HL-60 (cell line): Measurements from ENCODE around the gene ROS1.

ENCODE experiments used
- CTCF ChIP-seq: IDR thresholded peaks from one replicate; pipeline ENCODE4 v1.5.1; 2011; ENCODE audit warnings: low read length, control low read depth, inconsistent platforms; ENCODE audit not compliant: insufficient read depth
- GABPA ChIP-seq: IDR thresholded peaks from 2 replicates; pipeline ENCODE4 v1.6.1; 2012; ENCODE audit warnings: low read depth
- POLR2AphosphoS5 ChIP-seq: IDR thresholded peaks from 2 replicates; pipeline ENCODE4 v1.6.1; 2012; ENCODE audit warnings: low read depth
- REST ChIP-seq: IDR thresholded peaks from 2 replicates; pipeline ENCODE4 v1.6.1; 2012; ENCODE audit warnings: low read depth; ENCODE audit not compliant: insufficient replicate concordance

GRCh38 chr6:117288083-117288715 is 137.5 kb downstream of the ROS1 start:
- TF ChIP-seq CTCF (no peak), GABPA (no peak), POLR2AphosphoS5 (no peak), REST (no peak)
